KBM-7 (cell line): Measurements from ENCODE around the gene NFYC.

Experiments
- DNase-seq: peaks from one replicate; pipeline ENCODE4 v3.0.0-alpha.2; 2015
- in situ Hi-C: fragments of 300-500 bp; cut with MboI; formaldehyde crosslinking; loops from 2 replicates; pipeline ENCODE4 v1.14.3; 2020; ENCODE audit warnings: low sequenced_read_pairs, low pct_unique_long_range_greater_than_20kb, mixed read lengths

Gene NFYC

DNA sequence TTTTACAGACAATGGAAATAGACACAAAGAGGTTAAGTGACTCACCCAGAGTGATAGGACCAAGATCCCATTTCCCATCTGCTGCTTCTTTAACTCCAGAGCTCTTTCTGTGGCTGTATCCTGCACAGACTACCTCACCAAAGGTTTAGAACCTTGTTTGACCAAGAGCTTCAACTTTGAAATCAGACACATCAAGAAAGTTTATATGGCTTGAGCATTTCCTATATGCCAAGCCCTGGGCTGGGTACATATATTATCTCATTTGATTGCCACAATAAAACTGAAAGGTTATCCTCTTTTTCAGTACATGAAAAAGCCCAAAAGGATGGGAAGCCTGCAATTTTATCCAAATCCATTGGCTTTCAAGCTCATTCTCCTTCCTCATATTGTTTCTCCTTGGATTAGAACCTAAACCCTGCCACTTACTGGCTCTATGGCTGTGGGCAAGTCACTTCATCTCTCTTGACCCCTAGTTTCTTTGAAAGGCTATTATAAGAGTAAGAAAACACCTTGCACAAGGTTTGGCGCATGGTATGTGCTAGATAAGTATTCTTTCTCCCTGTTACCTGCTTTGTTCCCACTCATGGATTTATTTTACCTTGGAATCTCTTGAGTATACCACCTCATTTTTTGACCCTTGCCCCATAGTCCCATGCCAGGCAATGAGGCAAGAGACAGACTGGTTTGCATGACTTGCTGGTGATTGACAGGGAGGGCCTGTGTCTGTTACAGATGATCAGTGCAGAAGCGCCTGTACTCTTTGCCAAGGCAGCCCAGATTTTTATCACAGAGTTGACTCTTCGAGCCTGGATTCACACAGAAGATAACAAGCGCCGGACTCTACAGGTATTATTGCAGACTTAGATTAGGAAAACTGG is 57.6 kb downstream of the NFYC start:
- in situ Hi-C loops = loop anchor here (25.0 kb wide), 1 partner anchor 112 kb away; no protein-coding TSS in a partner anchor
- DNase-seq = no peak

- no peak for DNase-seq
- in situ Hi-C loops = loop anchor here (25.0 kb wide), 1 partner anchor 113 kb away; no protein-coding TSS in a partner anchor
These were observed 58.3 kb downstream of the NFYC start for GRCh38 chr1:40749817-40750216.

GRCh38 chr1:40750451-40750908 is 59.0 kb downstream of the NFYC start:
- in situ Hi-C loops = no loop called here
- no peak for DNase-seq

DNA sequence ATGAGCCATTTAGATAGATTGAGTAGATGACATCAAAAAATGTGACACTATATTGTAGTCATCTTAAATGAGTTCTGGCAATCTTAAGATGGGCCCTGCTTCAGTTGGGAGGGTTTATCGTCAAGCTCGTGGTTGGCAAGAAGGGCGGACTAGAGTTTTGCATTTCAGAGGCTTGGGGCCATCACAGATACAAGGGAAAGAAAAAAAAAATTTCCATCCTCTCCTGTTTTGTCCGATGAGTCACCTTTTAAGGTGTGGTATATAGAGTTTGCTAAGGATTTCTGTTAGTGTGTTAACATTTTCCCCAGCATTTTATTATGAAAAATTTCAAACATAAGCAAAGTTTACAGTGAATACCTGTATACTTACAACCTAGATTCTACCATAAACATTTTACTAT is 60.3 kb downstream of the NFYC start:
- in situ Hi-C loops = no loop called here
- no peak for DNase-seq

DNA sequence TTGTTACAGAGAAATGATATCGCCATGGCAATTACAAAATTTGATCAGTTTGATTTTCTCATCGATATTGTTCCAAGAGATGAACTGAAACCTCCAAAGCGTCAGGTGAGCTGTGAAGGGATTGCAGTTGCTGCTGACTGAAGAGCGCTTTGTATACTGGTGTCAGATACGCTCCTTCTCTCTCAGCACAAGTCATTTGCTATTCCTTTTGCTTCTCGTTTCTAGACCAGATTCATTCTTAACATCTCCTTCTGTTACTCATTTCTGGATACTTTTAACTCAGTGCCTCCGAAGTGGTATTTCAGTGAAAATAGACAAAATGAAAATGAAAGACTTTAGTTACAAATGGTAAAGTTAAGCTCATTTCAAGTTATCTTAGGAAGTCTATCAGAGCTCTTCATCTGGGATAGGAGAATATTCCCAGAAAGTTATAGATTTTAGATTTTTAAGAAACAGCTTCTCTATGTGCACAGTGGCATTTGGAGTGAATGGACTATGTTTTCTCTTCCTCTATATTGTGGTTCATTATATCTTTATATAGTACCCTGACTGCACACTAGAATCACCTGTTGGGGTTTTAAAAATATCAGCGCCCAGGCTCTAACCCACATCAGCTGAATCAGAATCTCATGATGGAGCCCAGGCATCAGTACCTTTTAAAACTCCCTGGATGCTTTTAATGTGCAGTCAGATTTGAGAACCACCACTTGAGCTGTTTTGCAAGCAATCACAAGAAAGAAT is 61.8 kb downstream of the NFYC start:
- no peak for DNase-seq
- in situ Hi-C loops = no loop called here

GRCh38 chr1:40754201-40754600 is 62.7 kb downstream of the NFYC start:
- in situ Hi-C loops = no loop called here
- no peak for DNase-seq

GRCh38 chr1:40755067-40755466 is 63.6 kb downstream of the NFYC start:
- DNase-seq = no peak
- in situ Hi-C loops = no loop called here

DNA sequence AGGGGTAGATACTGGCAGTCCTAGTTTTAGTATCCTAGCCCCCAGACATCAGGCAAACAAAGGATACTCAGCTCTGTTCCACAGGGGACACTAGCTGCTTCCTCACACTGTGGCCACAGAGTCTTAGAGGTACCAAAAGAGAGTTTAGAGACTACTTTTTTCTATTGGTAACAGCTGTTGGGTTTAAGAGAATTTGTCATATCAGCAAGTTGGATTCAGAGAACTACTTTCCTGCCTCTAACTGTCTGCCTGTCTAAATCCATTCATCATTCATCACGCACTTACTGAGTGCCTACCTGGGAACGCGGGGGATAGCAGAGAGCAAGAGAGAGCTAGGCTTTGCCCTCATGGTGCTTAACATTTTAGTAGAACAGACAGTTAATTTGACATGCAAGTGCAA is 65.0 kb downstream of the NFYC start:
- DNase-seq = no peak
- in situ Hi-C loops = no loop called here

GRCh38 chr1:40757084-40757483 is 65.6 kb downstream of the NFYC start:
- in situ Hi-C loops = no loop called here
- no peak for DNase-seq

- in situ Hi-C loops = no loop called here
- DNase-seq = no peak
These were observed 66.5 kb downstream of the NFYC start for GRCh38 chr1:40758004-40758403.

DNA sequence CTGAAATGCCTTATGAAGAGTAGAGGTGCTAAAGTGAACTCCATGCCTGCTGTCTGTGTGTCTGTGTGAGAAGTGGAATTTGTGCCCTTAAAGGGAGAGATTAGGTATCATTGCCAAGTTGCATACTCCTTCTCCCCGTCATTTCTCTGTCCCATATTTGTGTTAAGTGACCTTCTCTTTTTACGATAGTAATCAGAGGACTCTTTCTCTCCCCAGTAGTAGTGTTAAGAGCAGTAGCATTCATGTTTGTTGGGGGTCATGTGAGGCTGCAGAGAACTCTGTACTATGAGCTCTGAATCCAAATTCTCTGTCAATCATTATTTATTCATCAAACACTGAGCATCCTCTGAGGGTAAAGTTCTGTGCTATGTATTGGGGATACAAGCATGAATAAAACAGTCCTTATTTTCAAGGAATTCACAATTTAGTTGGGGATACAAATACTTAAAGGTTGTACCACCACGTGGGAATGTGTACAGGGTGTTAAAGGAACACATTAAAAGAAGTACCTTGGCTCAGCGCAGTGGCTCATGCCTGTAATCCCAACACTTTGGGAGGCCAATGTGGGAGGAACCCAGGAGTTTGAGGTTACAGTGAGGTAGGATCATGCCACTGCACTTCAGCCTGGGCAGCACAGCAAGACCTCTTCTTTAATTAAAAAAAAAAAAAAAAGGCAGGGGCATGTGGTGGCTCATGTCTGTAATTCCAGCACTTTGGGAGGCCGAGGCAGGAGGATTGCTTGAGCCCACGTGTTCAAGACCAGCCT is 67.3 kb downstream of the NFYC start:
- DNase-seq = no peak
- in situ Hi-C loops = no loop called here

GRCh38 chr1:40760984-40761383 is 69.5 kb downstream of the NFYC start:
- in situ Hi-C loops = no loop called here
- DNase-seq = no peak

GRCh38 chr1:40762144-40762923 is 70.8 kb downstream of the NFYC start:
- no peak for DNase-seq
- in situ Hi-C loops = no loop called here

- in situ Hi-C loops = no loop called here
- DNase-seq = no peak
These were observed 72.4 kb downstream of the NFYC start for GRCh38 chr1:40763742-40764532.

DNA sequence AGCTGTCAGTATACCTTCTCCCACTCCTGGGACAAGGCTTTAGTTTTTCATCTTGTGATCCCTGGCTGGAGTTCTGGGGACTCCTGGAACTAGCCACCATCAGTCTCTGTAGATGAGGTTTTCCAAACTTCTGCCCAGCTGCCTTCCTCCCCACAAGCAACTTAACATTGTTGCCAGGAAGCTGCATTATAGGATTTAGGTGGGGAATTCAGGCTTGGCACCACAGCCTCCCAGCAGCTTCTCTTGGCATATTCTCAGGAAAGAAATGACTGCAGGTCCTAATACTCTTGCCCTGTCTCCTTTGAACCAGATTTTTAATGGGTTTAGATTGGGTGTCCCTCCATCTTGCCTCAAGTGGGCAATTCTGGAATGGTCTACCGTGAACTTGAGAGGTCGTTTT is 73.5 kb downstream of the NFYC start:
- in situ Hi-C loops = no loop called here
- DNase-seq = no peak

DNA sequence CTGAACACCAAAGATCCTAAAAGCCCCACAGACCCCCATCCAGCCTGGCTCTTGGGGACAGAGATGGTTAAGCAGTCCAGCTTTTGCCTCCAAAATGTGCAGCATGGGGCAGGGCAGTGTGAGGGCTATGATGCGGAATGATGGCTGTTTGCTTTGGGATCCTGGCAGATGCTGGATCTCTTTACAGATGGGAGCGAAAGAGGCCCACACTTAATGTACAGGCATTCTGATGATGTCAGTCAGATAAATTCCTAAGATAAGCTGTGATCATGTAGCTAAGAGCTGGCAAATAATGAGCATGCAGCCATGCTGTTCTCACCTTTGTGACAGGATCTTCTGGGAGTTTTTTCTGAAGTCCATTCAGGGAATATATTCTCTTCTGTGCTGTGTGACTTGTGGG is 74.5 kb downstream of the NFYC start:
- no peak for DNase-seq
- in situ Hi-C loops = no loop called here

GRCh38 chr1:40766560-40766959 is 75.1 kb downstream of the NFYC start:
- DNase-seq = no peak
- in situ Hi-C loops = no loop called here
